Lower leg skin (tissue), 3 donors: ENCODE measurements around the gene ICAM5.

Experiments
- CTCF ChIP-seq, 3 donors: fragments of 450-650 bp; IDR thresholded peaks; one replicate each; pipeline ENCODE4 v1.5.1; 2016; ENCODE audit warnings: antibody characterized with exemption in 3 of 3, mild to moderate bottlenecking in 3 of 3, moderate library complexity in 2 of 3
- POLR2A ChIP-seq, 2 donors: fragments of 450-650 bp; IDR thresholded peaks; one replicate each; pipeline ENCODE4 v1.6.1; 2016 to 2017; ENCODE audit warnings: antibody characterized with exemption in 2 of 2, mild to moderate bottlenecking in 1 of 2, moderate library complexity in 1 of 2

DNA sequence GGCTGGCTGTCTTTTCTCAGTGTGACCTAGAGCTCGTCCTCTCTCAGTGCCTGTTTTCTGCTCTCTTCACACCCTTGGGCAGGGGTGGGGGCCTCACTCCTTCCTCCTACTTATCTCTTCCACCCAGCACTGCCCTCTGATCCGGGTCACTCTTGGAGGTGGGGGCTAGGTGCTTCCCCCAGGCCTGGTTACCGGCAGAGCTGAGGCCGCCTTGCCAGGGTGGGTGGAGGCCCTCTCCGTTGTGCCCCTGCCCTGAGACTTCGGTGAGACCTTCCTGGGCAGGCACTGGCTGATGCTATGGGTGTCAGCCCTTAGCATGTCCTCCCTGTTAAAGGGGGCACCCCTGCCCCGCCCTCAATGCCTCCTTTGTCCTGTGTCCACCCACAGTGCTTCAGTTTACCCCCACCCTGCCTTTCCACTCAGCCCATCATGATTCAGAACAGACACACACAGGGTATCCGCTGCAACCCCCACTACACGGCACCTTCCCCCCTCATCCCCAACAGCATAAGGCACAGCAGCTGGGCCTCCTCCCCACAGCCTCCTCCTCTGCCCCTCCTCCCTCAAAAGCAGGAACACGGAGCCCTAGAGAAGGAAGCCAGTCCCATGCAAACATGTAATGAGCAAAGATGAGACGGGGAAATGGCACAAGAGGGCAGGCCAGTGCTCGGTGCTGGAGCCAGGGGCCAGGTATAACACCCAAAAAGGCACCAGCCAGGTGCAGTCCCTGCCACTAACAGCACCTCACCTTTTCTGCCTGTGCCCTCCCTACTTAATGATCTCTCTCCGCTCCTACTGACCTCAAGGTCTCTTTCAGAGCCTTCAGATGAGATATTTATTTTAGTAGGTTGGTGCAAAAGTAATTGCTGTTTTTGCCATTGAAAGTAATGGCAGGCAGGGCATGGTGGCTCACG lies 10.1 kb downstream of the ICAM5 start:
- TF ChIP-seq CTCF (IDR thresholded peaks at IDR 0.05) (no peak), POLR2A (IDR thresholded peaks at IDR 0.05) (no peak)
